ENCODE results near the gene MAPRE2.

Gene MAPRE2

DNA sequence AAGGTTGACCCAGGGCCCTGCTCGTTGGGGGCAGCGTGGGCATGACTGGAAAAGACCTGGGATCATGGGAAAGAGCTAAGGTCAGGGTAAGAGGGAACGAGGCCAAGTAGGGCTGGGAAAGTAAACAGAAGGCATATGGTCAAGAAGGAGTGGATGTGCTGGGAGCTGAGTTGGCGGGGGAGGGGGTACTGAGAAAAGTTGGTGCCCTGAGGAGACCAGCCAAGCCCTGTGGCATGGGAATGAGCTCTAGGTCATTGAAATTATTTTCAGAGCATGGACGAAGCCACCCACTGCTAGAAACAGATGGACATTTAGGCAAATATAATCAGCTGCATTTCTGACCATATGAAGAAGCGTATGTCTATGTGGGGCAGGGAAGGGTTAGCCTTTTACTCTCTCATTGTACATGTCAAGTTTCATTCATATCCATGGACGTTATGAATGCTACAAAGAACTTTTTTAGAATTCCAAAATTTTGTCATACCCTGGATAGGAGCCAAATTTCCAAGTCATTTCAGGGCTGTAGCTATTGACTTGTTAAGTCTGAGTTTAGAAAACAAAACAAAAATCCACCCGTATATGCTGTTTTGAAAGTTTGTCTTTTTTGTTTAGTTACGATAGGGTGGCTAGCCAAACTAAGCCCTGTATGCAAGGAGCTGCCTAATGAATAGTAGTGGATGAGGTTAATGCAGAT lies 19.1 kb downstream of the MAPRE2 start:
- H3K27ac ChIP-seq (ENCODE audit: poor library complexity, severe bottlenecking) = no peak overlapping the region
- no peak overlapping the region for H3K4me3 ChIP-seq (ENCODE audit: severe bottlenecking)
- DNase-seq (ENCODE audit: low spot score) = no peak
- TF ChIP-seq, protein P1, sequence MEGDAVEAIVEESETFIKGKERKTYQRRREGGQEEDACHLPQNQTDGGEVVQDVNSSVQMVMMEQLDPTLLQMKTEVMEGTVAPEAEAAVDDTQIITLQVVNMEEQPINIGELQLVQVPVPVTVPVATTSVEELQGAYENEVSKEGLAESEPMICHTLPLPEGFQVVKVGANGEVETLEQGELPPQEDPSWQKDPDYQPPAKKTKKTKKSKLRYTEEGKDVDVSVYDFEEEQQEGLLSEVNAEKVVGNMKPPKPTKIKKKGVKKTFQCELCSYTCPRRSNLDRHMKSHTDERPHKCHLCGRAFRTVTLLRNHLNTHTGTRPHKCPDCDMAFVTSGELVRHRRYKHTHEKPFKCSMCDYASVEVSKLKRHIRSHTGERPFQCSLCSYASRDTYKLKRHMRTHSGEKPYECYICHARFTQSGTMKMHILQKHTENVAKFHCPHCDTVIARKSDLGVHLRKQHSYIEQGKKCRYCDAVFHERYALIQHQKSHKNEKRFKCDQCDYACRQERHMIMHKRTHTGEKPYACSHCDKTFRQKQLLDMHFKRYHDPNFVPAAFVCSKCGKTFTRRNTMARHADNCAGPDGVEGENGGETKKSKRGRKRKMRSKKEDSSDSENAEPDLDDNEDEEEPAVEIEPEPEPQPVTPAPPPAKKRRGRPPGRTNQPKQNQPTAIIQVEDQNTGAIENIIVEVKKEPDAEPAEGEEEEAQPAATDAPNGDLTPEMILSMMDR (IDR thresholded peaks at IDR 0.05; ENCODE audit: poor library complexity, severe bottlenecking) = no peak
- H3K4me1 ChIP-seq (ENCODE audit: insufficient read depth, poor library complexity, severe bottlenecking) = no peaks in the 10 kb centered on the region
- no peaks in the 10 kb centered on the region for H3K27me3 ChIP-seq (ENCODE audit: insufficient read depth, poor library complexity, severe bottlenecking)
- H3K9me3 ChIP-seq (ENCODE audit: severe bottlenecking) = no peaks in the 10 kb centered on the region
- H3K36me3 ChIP-seq (ENCODE audit: low read depth) = no peaks in the 10 kb centered on the region
- ATAC-seq (ENCODE audit: low read depth) = no peak

DNA sequence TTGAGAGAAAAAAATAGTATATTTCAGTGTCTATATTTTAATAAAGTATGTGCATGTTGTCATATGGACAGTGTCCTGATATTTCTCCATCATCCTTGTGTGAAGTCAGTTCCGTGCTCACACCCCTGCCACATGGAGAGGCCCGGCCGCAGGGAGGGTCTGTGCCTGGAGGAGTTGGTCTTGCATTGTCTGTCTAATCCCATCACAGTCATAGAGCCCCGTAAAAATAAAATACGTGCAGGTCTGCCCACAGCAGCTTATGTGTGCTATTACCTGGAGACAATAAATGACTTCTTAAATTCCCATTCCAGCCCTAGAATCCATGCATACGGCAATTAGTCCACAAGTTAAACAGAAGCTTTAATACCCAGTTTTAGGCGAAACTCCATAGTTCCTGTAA lies 20.1 kb downstream of the MAPRE2 start:
- Histone ChIP-seq H3K36me3 (ENCODE audit: low read depth) (no peaks in the 10 kb centered on the region), H3K27ac (ENCODE audit: poor library complexity, severe bottlenecking) (no peak overlapping the region), H3K27me3 (ENCODE audit: insufficient read depth, poor library complexity, severe bottlenecking) (no peaks in the 10 kb centered on the region), H3K4me1 (ENCODE audit: insufficient read depth, poor library complexity, severe bottlenecking) (no peaks in the 10 kb centered on the region), H3K4me3 (ENCODE audit: severe bottlenecking) (no peak overlapping the region), H3K9me3 (ENCODE audit: severe bottlenecking) (no peaks in the 10 kb centered on the region)
- DNase-seq (ENCODE audit: low spot score) = no peak
- no peak for ATAC-seq (ENCODE audit: low read depth)
- TF ChIP-seq, protein P1 (IDR thresholded peaks at IDR 0.05; ENCODE audit: poor library complexity, severe bottlenecking) = no peak

DNA sequence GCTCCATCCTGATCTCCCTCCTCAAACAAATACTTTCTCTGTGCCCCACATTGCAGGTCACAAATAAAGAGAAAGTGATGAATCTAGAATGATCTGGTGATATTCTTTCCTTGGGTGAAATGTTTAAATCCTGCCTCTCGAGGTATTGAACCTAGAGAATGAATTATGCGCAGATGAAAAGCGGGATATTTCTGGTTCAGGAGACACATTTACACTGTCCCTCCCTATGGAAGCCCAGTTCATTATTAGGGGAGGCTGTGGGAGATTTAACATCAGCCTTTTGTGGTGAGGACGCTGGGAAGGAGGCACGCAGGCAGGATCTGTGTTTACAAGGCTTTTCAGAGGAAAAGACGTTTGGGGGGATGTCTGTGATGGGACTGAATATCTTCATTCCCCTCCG lies 20.6 kb downstream of the MAPRE2 start:
- no peaks in the 10 kb centered on the region for H3K9me3 ChIP-seq (ENCODE audit: severe bottlenecking)

DNA sequence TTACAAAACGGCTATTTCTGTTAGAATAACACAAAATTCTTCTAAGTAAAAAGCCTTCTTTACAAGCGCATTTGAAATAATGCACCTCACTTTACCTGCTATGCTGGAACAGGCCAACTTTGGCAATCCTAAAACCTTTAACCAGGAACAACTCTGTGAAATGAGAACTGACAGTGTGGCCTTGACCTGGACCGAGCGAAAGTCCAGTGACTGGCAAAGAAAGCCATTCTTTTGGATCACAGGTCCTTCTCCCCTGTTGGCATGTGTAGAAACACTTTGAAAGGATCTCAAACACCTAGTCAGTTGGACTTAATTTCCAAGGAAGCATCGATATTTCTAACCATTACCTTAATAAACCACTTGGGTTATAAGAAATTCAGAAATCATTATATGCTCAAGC lies 21.2 kb downstream of the MAPRE2 start:
- TF ChIP-seq, protein P1 (IDR thresholded peaks at IDR 0.05; ENCODE audit: poor library complexity, severe bottlenecking) = no peak
- H3K4me3 ChIP-seq (ENCODE audit: severe bottlenecking) = no peak overlapping the region
- no peaks in the 10 kb centered on the region for H3K9me3 ChIP-seq (ENCODE audit: severe bottlenecking)
- H3K4me1 ChIP-seq (ENCODE audit: insufficient read depth, poor library complexity, severe bottlenecking) = no peaks in the 10 kb centered on the region
- no peaks in the 10 kb centered on the region for H3K27me3 ChIP-seq (ENCODE audit: insufficient read depth, poor library complexity, severe bottlenecking)
- H3K36me3 ChIP-seq (ENCODE audit: low read depth) = no peaks in the 10 kb centered on the region
- no peak for DNase-seq (ENCODE audit: low spot score)
- H3K27ac ChIP-seq (ENCODE audit: poor library complexity, severe bottlenecking) = no peak overlapping the region
- ATAC-seq (ENCODE audit: low read depth) = no peak

More for the DNA sequence above, 20.6 kb downstream of the MAPRE2 start:
- H3K27ac ChIP-seq (ENCODE audit: poor library complexity, severe bottlenecking) = no peak overlapping the region
- TF ChIP-seq, protein P1 (IDR thresholded peaks at IDR 0.05; ENCODE audit: poor library complexity, severe bottlenecking) = no peak
- no peaks in the 10 kb centered on the region for H3K27me3 ChIP-seq (ENCODE audit: insufficient read depth, poor library complexity, severe bottlenecking)
- no peak overlapping the region for H3K4me3 ChIP-seq (ENCODE audit: severe bottlenecking)
- H3K4me1 ChIP-seq (ENCODE audit: insufficient read depth, poor library complexity, severe bottlenecking) = no peaks in the 10 kb centered on the region
- no peak for ATAC-seq (ENCODE audit: low read depth)
- H3K36me3 ChIP-seq (ENCODE audit: low read depth) = no peaks in the 10 kb centered on the region
- DNase-seq (ENCODE audit: low spot score) = no peak

All from RWPE2 (cell line).